Ecto neural progenitor cell (in vitro differentiated cells): ENCODE data around the gene HDAC3.
A peak's percentile ranks its signal among the peaks of the same experiment; 100 is the strongest.
"Not testable (repeated sequence)": the region's sequence is repeated elsewhere in the genome, so short reads cannot be mapped to it uniquely, and the experiment has no call there.

Source experiments
- DNase-seq: peaks from one replicate; pipeline ENCODE4 v3.0.0-alpha.2; 2018; ENCODE audit warnings: low spot score

The HDAC3 gene

DNA sequence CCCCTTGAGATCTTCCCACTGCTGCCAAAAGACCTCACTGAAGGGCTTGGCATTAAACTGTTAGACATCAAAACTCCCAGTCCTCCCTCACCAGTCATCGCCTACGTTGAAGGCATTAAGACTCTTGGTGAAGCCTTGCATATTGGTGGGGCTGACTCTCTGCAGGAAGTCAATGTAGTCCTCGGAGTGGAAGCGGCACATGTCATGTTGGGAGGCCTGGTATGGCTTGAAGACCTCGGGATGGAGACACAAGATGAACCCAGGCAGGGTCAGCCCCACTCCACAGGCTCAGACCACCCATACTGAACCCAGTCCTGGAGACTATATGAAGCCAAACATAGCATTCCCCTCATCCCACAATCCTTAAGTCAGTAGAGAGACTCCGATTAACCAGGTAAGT lies 1.9 kb downstream of the HDAC3 start:
- DNase-seq = no peak

DNA sequence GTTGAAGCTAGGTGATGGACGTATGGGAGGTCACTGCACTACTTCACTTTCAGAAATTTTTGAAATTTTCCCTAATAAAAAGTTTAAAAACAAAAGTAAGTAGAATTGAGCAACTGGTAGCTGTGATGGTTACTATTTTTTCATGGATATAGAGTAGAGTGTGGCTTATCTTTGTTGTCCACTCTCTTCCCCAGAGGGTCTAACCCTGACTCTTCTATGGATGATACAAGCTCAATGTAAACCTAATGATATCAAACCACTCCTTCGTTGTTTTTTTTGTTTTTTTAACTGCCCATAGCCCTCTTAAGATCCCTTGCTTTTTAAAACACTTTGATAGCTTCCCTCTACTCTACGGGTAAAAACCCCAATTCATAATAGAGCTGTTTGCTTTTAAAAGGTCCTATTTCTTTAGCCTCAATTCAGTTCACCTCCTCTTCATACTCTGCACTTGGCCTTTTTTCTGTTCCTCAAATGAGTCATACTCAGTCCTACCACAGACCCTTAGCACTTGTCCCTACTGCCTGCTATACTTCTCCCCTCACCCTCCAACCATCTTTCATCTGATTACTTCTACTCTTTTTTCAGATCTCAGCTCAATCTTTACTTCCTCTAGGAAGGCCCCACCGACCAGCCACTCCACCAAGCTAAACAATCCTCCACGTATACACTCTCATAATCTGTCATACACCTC lies 2.6 kb downstream of the HDAC3 start:
- DNase-seq = no peak

- DNase-seq = no peak
These were observed 4.0 kb downstream of the HDAC3 start for GRCh38 chr5:141632650-141633049.

DNA sequence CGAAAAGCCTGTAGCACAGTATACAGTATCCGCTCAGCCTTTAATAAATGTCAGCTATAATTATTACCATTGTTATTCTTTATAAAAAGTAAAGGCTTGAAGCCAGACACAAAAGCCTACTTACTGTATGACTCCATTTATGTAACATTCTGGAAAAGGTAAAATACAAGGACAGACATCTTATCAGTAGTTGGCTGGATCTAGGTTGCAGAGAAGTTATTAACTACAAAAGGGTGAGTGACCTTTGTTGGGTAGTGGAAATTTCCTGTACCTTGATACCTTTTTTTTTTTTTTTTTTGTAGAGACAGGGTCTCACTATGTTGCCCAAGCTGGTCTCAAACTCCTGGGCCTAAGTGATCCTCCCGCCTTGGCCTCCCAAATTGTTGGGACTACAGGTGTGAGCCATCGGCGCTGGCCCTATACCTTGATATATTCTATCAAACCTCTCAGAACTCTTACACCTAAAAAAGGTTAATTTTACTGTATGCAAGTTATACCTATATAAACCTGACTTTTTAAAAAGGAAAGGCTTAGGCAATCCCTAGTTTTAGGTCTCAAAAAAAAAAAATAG lies 6.0 kb downstream of the HDAC3 start:
- no peak for DNase-seq

- DNase-seq = no peak
These were observed 8.4 kb downstream of the HDAC3 start for GRCh38 chr5:141628175-141628788.

DNA sequence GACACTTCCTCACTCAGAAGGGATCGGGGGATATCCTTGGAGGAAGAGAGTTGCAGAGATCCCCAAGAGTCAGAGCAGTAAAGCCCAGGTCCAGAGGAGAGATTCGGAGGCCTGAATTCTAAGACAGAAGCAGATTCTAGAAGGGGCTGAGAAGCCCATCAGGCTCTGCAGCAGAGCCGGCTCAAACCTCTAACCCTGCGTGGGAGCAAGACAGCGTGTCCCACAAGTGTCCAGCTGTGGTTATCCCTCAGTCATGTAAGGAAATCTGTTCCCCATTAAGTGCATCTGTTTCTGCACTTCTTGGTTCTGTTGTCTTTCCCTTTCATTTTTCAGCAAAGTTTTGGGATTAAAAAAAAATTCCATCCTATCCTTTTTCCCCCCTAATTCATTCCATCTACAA lies 13.0 kb downstream of the HDAC3 start:
- DNase-seq = no peak

- no peak for DNase-seq
These were observed 13.5 kb downstream of the HDAC3 start for GRCh38 chr5:141623186-141623585.

DNA sequence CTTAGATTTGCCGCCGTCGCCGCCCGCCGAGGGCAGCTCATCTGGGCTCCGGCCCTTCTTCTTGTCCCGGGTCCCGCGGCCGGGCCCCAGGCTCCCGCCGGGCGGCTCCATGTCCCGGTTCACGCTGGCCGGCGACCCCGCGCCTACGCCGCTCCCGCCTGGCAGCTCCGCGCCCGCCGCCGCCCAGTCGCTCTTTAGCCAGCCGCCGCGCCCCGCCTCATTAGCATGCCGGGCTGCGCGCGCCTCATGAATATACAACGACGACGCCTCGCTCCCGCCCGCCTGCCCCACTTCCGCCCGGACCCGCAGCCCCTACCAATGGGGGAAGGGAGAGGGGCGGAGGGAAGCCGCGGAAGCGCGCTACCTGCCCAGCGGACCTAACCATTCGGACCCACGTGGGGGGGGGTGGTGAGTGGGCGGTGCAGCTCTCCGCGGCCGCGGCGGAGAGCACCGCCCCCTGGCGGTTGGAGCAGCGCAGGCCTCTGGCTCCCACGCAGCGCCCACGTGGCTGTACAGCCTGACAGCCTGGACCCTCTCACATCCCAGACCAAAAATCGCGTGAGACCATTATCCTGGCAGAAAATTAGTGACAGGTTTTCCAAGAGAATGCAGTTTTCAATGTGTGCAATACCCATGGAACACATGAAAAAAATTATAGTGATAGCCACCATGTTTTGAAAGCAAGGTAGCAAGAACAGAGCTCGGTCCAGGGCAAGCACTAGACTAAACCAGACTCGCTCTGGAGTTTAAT lies 17.7 kb downstream of the HDAC3 start, which contains the start of gene DIAPH1:
TSS of gene DIAPH1 (minus strand) at position 197 of the 751 bp plus-strand sequence. CDS start at position 111, 86 bp downstream.
- DNase-seq = peak; percentile 98

DNA sequence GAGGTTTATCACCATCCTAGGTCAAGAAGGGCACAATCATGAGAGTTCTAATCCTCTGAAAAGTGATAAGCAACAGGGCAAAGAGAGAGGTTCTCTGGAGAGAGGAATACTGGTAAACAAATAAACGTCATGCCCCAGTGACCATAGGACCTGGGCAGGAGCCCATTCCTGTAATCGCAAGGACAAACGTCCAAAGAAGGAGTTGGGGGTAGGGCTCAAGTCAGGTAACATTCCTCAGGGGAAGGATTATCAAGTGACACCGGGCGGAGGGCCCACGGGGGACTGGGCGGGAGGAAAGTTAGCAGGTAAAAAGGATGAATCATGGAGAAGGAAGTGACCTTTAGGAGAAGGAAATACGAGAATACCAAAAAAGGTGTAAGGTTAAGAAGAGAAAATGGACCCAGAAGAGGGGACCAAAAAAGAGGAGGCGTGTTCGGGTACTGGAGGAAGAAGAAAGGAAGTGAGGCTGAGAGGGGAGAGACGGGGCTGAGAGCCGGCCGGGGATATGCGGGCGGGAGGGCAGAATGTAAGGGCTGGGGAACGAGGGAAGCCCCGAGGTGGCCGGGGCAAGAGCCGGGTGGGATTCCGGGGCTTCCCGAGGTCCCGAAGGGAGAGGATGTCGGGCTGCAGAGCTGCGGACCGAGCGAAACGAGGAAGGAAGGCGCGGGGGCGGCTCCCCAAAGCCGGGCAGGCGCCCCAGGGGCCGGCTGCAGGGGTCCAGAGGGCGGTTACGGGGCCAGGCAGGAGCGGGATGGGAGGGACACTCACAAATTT lies 18.4 kb downstream of the HDAC3 start:
- DNase-seq = peak; percentile 65

GRCh38 chr5:141617682-141618029 lies 19.0 kb downstream of the HDAC3 start:
- no peak for DNase-seq

DNA sequence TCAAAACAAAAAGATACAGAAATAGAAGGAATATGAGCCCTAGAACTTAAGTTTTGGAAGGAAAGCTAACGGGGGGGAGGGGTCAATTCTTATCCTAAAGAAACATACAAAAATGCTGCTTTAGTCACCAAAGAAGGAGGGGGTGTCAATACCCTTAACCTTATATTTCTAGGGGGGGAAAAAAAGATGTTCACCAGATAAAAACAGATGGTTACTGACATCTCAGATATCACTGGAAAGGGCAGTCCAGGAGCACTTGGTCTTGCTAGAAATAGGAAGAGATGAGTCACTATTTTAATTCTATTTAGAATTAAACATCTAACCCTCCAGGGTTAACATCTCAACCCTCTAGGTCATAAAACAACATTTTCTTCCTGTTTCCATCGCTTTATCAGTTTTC lies 19.5 kb downstream of the HDAC3 start:
- no peak for DNase-seq

GRCh38 chr5:141615991-141616720 lies 20.5 kb downstream of the HDAC3 start:
- DNase-seq = no peak

DNA sequence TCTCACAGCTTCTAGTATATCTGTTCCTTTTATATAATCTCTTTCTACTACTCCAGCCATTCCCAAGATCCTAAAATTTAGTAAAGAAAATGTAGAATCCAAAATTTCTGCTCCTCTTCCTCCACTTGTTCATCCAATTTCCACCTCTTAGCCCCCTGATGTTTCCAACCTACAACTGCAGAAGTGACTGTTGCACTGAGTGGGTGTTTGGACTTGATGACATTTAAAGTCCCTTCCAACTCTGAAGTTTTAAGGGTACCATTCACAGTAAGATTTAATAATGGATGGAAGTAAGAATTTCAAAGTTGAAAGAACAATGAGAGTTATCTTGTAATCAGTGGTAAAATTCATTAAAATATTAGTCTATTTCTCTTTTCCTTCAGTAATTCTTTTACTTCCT lies 23.3 kb downstream of the HDAC3 start:
- no peak for DNase-seq

- no peak for DNase-seq
These were observed 25.4 kb downstream of the HDAC3 start for GRCh38 chr5:141611289-141611688.

DNA sequence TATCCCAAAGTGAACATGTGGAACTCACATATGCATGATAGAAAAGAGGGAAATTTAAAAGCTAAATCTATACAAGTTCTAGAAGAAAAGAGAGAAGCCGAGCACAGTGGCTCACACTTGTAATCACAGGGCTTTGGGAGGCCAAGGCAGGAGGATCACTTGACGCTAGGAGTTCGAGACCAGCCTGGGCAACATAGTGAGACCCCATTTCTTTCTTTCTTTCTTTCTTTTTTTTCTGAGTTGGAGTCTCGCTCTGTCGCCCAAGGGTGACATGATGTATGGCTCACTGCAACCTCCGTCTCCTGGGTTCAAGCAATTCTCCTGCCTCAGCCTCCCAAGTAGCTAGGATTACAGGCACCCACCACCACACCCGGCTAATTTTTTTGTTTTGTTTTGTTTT lies 26.7 kb downstream of the HDAC3 start:
- DNase-seq = not testable (repeated sequence)

DNA sequence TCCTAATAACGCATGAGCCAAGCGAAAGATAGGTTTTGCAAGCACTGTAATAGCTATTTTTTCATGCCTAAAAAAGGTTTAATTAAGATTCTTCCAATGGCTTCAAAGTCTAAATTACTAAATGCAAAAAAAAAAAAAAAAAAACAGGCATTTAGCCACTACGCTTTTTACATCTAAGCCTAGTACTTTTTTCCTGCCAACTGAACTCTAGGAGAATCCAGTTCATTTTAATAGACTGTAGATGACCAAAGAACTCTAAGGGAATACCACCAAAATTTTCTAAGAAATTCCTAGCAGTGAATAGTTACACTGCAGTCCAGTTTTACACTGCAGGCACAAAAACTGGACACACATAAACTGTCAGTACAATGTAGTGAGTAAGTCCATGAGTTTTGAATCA lies 27.6 kb downstream of the HDAC3 start:
- no peak for DNase-seq

DNA sequence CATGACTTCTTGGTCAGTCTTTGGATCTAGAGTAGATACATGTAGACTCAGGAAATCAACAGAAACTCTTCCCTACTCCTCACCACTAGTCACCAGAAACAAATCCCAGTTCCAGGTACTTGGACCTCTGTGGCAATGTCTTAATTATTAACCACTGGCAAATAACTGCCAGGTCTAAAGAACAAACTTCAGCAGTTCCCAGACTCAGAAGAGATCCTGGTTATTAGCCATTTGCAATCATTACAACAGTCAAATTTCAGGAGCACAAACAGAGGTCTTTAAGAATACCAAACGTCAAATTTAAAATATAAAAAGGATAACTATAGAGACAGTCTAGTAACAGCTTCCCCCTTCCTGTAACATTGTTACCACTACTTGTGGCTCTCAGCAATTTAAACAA lies 28.1 kb downstream of the HDAC3 start:
- no peak for DNase-seq

DNA sequence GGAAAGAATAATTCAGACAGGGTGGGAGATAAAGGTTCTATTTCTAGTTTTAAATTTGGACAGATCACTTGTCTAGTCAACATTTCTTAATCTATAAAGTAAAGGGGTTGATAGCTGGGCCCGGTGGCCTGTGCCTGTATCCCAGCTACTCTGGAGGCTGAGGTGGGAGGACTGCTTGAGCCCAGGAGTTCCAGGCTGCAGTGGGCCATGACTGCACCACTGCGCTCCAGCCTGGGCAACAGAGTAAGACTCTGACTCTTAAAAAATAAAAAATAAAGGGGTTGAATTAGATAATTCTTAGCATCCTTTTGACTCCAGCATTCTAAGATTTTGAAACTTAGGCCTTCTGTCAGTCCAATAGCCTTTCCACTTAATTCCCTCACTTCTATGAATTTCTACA lies 28.6 kb downstream of the HDAC3 start:
- no peak for DNase-seq

- DNase-seq = no peak
These were observed 30.9 kb downstream of the HDAC3 start for GRCh38 chr5:141605523-141606277.

- no peak for DNase-seq
These were observed 32.5 kb downstream of the HDAC3 start for GRCh38 chr5:141603923-141604717.
